Ishikawa (cell line): Measurements from ENCODE around the gene CROCC2.

Experiments used
- CEBPB ChIP-seq: IDR thresholded peaks from 2 replicates; pipeline ENCODE4 v1.6.1; 2012
- CREB1 ChIP-seq: IDR thresholded peaks from 2 replicates; pipeline ENCODE4 v1.6.1; 2012; ENCODE audit warnings: low read depth
- EGR1 ChIP-seq: IDR thresholded peaks from 2 replicates; pipeline ENCODE4 v1.6.1; 2012
- EP300 ChIP-seq: IDR thresholded peaks from 2 replicates; pipeline ENCODE4 v1.6.1; 2012; ENCODE audit warnings: borderline replicate concordance
- FOXM1 ChIP-seq: IDR thresholded peaks from 2 replicates; pipeline ENCODE4 v1.6.1; 2012; ENCODE audit warnings: low read depth, borderline replicate concordance
- NFIC ChIP-seq: IDR thresholded peaks from 2 replicates; pipeline ENCODE4 v1.6.1; 2012
- RAD21 ChIP-seq: IDR thresholded peaks from 2 replicates; pipeline ENCODE4 v1.6.1; 2012; ENCODE audit warnings: low read depth
- TAF1 ChIP-seq: IDR thresholded peaks from 2 replicates; pipeline ENCODE4 v1.6.1; 2012; ENCODE audit warnings: low read depth, mild to moderate bottlenecking
- TCF12 ChIP-seq: IDR thresholded peaks from 2 replicates; pipeline ENCODE4 v1.6.1; 2012; ENCODE audit warnings: low read depth
- TEAD4 ChIP-seq: IDR thresholded peaks from 2 replicates; pipeline ENCODE4 v1.6.1; 2012
- YY1 ChIP-seq: IDR thresholded peaks from 2 replicates; pipeline ENCODE4 v1.6.1; 2012; ENCODE audit warnings: low read depth
- ZBTB7A ChIP-seq: IDR thresholded peaks from 2 replicates; pipeline ENCODE4 v1.6.1; 2012; ENCODE audit warnings: low read depth
- TF ChIP-seq, protein P1 (sequence below): IDR thresholded peaks from 2 replicates; pipeline ENCODE4 v1.6.1; 2012
- TF ChIP-seq, protein P2 (sequence below): IDR thresholded peaks from 2 replicates; pipeline ENCODE4 v1.6.1; 2012; ENCODE audit warnings: low read depth, mild to moderate bottlenecking
- TF ChIP-seq, protein P3 (sequence below): IDR thresholded peaks from 2 replicates; pipeline ENCODE4 v1.6.1; 2012

Gene CROCC2

DNA sequence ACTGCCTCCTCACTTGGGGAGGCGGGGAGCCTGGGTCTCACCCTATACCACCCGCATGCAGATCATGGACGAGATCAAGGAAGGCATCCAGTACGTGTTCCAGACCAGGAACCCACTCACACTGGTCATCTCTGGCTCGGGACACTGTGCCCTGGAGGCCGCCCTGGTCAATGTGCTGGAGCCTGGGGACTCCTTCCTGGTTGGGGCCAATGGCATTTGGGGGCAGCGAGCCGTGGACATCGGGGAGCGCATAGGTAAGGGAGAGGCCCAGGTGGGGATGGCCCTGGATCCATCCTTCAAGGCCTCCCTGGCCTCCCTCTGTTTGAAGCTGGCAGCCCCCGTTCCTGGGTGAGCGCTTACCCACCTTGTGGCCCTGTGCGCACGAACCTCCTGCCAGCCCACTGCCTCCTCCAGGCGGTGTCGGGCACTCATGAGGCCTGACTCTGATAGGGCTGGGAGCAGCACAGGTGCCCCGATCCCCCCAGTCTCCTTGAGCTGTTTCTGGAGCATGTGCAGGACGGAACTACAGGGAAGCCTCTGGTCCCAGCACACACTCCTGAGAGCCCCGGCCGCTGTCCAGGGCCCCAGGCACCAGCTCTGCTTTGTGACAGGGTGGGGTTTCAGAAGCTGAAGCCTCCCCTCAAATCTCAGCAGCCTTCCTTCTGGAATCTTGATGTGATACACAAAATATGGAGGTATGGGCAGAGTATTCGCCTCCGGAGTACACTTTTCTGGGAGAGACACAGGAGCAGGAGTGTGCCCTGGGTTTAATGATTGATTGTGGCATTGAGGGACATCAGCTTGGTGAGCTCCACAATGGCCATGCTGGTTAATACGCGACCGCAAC is 36.8 kb upstream of the CROCC2 start:
- TF ChIP-seq CREB1 = no peak
- TF ChIP-seq, protein P1, sequence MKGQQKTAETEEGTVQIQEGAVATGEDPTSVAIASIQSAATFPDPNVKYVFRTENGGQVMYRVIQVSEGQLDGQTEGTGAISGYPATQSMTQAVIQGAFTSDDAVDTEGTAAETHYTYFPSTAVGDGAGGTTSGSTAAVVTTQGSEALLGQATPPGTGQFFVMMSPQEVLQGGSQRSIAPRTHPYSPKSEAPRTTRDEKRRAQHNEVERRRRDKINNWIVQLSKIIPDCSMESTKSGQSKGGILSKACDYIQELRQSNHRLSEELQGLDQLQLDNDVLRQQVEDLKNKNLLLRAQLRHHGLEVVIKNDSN = no peak
- TF ChIP-seq FOXM1 = no peak
- TF ChIP-seq TAF1 = no peak
- TF ChIP-seq, protein P2, sequence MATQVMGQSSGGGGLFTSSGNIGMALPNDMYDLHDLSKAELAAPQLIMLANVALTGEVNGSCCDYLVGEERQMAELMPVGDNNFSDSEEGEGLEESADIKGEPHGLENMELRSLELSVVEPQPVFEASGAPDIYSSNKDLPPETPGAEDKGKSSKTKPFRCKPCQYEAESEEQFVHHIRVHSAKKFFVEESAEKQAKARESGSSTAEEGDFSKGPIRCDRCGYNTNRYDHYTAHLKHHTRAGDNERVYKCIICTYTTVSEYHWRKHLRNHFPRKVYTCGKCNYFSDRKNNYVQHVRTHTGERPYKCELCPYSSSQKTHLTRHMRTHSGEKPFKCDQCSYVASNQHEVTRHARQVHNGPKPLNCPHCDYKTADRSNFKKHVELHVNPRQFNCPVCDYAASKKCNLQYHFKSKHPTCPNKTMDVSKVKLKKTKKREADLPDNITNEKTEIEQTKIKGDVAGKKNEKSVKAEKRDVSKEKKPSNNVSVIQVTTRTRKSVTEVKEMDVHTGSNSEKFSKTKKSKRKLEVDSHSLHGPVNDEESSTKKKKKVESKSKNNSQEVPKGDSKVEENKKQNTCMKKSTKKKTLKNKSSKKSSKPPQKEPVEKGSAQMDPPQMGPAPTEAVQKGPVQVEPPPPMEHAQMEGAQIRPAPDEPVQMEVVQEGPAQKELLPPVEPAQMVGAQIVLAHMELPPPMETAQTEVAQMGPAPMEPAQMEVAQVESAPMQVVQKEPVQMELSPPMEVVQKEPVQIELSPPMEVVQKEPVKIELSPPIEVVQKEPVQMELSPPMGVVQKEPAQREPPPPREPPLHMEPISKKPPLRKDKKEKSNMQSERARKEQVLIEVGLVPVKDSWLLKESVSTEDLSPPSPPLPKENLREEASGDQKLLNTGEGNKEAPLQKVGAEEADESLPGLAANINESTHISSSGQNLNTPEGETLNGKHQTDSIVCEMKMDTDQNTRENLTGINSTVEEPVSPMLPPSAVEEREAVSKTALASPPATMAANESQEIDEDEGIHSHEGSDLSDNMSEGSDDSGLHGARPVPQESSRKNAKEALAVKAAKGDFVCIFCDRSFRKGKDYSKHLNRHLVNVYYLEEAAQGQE = no peak

DNA sequence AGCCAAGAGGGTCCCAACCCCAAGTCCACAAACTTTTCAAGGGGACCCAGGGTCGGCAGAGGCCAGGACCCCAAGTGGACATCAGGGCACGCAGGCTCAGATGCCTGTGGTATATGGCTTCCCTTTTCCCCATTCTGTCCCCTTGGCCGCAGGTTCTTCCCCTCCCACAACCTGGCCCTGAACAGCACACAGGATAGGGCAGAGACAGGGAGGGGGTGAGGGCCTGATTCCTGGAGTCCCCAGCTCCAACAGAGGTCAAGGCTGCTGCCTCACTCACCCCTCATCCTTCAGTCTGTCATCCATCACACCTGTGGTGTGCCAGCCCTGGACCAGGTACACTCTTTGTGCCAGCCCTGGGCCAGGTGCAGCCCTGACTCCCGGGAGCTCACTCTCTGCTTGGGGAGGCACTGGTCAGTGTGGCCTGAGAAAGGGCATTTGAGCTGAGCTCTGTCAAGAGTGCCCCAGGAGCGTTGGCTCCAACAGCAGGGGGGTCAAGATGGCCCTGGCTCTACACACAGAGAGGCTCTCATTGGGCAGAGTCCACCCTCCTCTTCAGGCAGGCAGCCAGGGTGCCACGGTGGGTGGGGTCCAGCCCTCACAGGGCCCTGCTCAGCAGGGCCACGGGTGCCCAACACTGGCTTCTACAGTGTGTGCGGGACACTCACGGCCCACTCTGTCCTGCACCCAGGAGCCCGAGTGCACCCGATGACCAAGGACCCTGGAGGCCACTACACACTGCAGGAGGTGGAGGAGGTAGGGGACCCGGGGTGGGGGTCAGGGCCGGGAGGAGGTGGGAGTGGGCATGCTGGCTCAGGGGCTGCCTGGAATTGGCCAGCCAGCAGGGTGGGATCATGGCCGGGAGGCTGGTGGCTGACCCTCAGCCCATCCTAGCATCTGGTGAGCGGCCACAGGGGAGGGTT is 35.9 kb upstream of the CROCC2 start:
- no peak for TF ChIP-seq NFIC
- no peak for TF ChIP-seq FOXM1
- no peak for TF ChIP-seq CREB1
- TF ChIP-seq, protein P1 = no peak
- TF ChIP-seq CEBPB = no peak
- TF ChIP-seq TCF12 = no peak
- no peak for TF ChIP-seq TAF1
- no peak for TF ChIP-seq EP300
- no peak for TF ChIP-seq RAD21

DNA sequence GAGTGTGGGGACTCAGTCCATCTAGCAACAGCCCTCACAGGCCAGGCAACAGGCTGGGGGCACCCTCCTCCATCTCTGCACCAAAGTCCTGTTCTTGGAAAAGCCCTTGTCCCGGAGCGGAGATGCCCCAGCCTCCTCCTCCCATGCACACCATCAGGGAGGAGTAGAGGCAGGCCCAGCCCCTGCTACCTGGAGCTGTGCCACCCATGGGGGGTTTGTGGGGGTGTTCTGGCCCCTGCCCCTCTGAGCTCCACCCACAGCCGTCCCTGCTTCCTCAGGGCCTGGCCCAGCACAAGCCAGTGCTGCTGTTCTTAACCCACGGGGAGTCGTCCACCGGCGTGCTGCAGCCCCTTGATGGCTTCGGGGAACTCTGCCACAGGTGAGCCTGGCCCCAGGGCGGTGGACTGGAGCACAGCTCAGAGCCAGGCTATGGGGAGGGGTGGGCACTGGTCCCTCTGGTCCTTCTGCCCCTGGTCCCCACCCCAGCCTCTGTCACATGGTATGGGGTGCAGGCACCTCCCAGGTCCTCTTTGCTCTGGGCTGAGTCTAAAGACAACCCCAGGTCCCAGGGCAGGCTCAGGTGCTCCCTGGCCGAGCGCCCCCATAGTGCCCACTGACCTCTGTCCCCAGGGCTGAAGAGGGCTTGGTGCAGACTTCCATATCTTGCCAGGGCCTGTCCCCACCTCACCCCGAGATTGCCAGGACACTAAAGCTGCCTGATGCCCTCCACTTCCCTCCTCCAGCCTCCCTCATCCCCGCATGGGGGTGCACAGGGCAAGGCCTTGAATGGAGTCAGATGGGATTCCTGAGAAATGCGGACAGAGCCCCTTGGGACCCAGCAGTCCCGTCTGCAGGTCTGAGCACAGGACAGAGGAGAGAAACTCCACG is 34.8 kb upstream of the CROCC2 start:
- no peak for TF ChIP-seq EGR1
- TF ChIP-seq, protein P3, sequence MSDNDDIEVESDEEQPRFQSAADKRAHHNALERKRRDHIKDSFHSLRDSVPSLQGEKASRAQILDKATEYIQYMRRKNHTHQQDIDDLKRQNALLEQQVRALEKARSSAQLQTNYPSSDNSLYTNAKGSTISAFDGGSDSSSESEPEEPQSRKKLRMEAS = no peak
- TF ChIP-seq FOXM1 = no peak
- no peak for TF ChIP-seq NFIC
- no peak for TF ChIP-seq EP300
- no peak for TF ChIP-seq TAF1

DNA sequence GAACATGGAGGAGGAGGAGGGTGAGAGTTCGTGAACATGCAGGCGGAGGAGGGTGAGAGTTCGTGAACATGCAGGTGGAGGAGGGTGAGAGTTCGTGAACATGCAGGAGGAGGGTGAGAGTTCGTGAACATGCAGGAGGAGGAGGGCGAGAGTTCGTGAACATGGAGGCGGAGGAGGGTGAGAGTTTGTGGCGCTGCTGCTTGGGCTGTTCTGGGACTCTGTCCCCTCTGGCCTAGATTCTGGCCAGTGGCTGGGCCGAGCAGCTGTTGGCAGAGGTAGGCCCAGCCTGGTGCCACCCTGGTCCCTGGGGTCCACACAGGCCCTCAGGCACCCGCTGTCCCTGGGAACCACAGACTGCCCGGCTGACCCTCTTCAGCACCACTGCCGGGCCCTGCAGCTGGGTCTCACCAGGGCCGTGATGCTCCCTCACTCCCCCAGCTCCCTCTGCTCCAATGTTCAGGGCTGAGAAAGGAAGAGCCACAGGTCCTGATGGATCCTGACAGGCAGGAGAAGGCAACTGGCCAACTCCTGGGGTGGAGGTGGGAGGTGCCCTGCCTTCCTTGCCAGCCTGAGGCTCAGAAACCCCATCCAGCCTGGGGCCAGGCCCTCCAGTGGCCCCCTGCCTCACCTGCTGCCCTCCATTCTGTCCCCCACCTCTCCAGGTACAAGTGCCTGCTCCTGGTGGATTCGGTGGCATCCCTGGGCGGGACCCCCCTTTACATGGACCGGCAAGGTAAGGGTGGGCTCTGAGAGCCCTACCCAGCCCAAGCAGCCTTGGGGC is 33.6 kb upstream of the CROCC2 start:
- TF ChIP-seq, protein P3 = no peak
- no peak for TF ChIP-seq NFIC
- no peak for TF ChIP-seq ZBTB7A
- no peak for TF ChIP-seq FOXM1
- TF ChIP-seq EGR1 = no peak
- no peak for TF ChIP-seq TCF12
- TF ChIP-seq YY1 = no peak
- no peak for TF ChIP-seq EP300
- TF ChIP-seq TAF1 = no peak
- no peak for TF ChIP-seq TEAD4
- TF ChIP-seq, protein P2 = no peak
- TF ChIP-seq, protein P1 = no peak
- TF ChIP-seq CREB1 = no peak
